Sigmoid colon (tissue), 7 donors: ENCODE measurements around the gene ZNF3. TPM values are rescaled to one million over a fixed set of nuclear protein-coding genes. Genes with fewer than 3 reads are reported as not detected.
A peak's percentile ranks its signal among the peaks of the same experiment; 100 is the strongest.

ENCODE experiments used
- DNase-seq: peaks from one replicate; pipeline ENCODE4 v3.0.0-alpha.2; 2019
- H3K27ac ChIP-seq, 4 donors: fragments of 200-600 bp; sonication (generic); one replicate each; pipeline ENCODE4 v1.5.1; 2016 to 2019; ENCODE audit warnings: mild to moderate bottlenecking in 1 of 4
- H3K27me3 ChIP-seq, 3 donors: fragments of 200-600 bp; sonication (generic); one replicate each; pipeline ENCODE4 v1.5.1; 2019; ENCODE audit warnings: mild to moderate bottlenecking in 1 of 3
- H3K36me3 ChIP-seq, 4 donors: fragments of 200-600 bp; sonication (generic); one replicate each; pipeline ENCODE4 v1.5.1; 2016 to 2019
- H3K4me1 ChIP-seq, 4 donors: fragments of 200-600 bp; sonication (generic); one replicate each; pipeline ENCODE4 v1.5.1; 2017 to 2019
- H3K4me3 ChIP-seq, 4 donors: fragments of 200-600 bp; sonication (generic); one replicate each; pipeline ENCODE4 v1.5.1; 2017 to 2019; ENCODE audit warnings: mild to moderate bottlenecking in 2 of 4, moderate library complexity in 1 of 4
- H3K9me3 ChIP-seq, 4 donors: fragments of 200-600 bp in 3 of 4; sonication (generic) in 3 of 4; one replicate each; pipeline versions ENCODE4 v1.5.1 to v1.6.1; 2013 to 2019
- EP300 ChIP-seq, 4 donors: sonication (generic); formaldehyde crosslinking; IDR thresholded peaks; one replicate each; pipeline ENCODE4 v1.6.1; 2017; ENCODE audit warnings: antibody characterized with exemption in 4 of 4
- POLR2A ChIP-seq, 2 donors: fragments of 450-650 bp; IDR thresholded peaks; one replicate each; pipeline ENCODE4 v1.6.1; 2016; ENCODE audit warnings: antibody characterized with exemption in 2 of 2, mild to moderate bottlenecking in 2 of 2, moderate library complexity in 2 of 2
- POLR2AphosphoS5 ChIP-seq, 4 donors: sonication (generic); formaldehyde crosslinking; IDR thresholded peaks; one replicate each; pipeline ENCODE4 v1.6.1; 2017; ENCODE audit warnings: antibody characterized with exemption in 4 of 4
- WGBS, 2 donors: extraction: QIAGEN DNeasy Blood & Tissue Kit; methylation state at CpG; one replicate each; pipeline ENCODE4 v1.1.7; 2013; 5-methylcytosine and 5-hydroxymethylcytosine counted together
- intact Hi-C: fragments of 100-400 bp; cut with DNase I; formaldehyde crosslinking; loops from one replicate; pipeline ENCODE4 v1.15.1; 2023
- polyA plus RNA-seq, 3 donors: library from polyadenylated mRNA; stranded (reverse); fragments of 200-250 nt; gene quantifications; one replicate each; pipeline ENCODE4 v1.2.3, GENCODE V29; 2013
- total RNA-seq, 4 donors: library from RNA; depleted of rRNA; stranded (reverse); fragments of >200 nt; gene quantifications; one replicate each; pipeline ENCODE4 v1.1.0, GENCODE V29; 2016
- TF ChIP-seq, protein P1 (sequence below), 4 experiments: fragments of 450-650 bp in 3 of 4; fragments of 200-600 bp in 1 of 4; IDR thresholded peaks; one replicate each; pipeline ENCODE4 v1.5.1; 2016 to 2019; ENCODE audit warnings: antibody characterized with exemption in 4 of 4, mild to moderate bottlenecking in 3 of 4, moderate library complexity in 2 of 4
- donor health status: healthy with polysubstance abuse.
- donor health status: Bipolar disorder and iron deficiency.
- donor health status: healthy.

ZNF3 gene
- total and polyA plus RNA-seq, 7 donors, result 17.1 to 28.0 (median 19.2) TPM

DNA sequence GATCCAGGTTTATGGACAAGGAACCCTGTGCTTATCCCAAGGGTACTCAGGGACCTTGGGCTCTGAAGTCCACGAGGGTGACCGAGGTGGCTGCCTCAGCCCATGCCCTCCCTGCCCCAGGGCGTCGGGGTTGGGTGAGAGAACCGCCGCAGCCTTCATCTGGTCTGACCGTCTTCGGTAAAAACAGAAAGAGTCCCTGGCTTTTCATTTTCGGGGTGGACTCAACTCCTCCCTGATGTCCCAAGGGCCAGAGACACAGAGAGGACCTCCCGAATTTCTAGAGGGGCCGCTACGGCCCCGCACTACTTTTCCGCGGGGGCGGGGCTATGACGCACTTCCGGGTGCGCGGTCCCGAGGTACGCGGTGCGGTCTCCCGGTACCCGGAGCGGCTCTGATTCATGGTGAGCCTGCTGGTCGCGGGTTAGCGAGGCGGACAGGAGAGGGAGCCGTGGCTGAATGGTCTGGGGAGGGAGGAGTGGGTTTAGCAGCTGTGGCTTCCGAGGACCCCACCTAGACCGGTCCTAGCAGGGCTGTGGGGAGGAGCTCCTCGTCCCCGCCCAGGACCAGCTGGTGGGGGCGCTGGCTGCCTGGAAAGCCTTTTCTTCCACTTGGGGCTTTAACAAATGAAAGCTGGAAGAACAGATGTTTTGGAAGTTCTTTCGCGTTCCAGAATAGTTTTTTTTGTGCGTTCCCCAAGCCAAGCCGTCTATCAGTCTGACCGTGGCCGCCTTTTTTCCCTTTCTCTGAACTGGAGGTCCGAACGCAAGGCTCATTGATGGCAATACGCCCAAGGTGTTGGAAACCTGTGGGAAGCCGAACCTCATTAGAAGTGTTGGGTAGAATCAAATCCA is 31.9 kb downstream of the ZNF3 start, which contains the start of gene ZSCAN21:
Gene ZSCAN21 (plus strand): TSS at position 334 of the 851 bp plus-strand sequence. CDS start 7,233 bp downstream, outside the sequence.
- H3K4me1 ChIP-seq, result peaks cover 0 to 32% (median 20%) of the 10 kb centered on the region in 4 donors
- H3K36me3 ChIP-seq, result no peaks in the 10 kb centered on the region
- intact Hi-C loops, result loop anchor here (1.0 to 5.0 kb wide), 3 partner anchors 32 to 51 kb away; partner anchors contain the start of genes ZKSCAN1 and ZNF3
- TF ChIP-seq EP300 (IDR thresholded peaks at IDR 0.05) (peak in 2 of 4 donors; percentile 28 to 35), POLR2AphosphoS5 (IDR thresholded peaks at IDR 0.05) (peak; percentile 90 to 97 (median 94)), POLR2A (IDR thresholded peaks at IDR 0.05) (peak; percentile 80 to 85)
- TF ChIP-seq, protein P1, sequence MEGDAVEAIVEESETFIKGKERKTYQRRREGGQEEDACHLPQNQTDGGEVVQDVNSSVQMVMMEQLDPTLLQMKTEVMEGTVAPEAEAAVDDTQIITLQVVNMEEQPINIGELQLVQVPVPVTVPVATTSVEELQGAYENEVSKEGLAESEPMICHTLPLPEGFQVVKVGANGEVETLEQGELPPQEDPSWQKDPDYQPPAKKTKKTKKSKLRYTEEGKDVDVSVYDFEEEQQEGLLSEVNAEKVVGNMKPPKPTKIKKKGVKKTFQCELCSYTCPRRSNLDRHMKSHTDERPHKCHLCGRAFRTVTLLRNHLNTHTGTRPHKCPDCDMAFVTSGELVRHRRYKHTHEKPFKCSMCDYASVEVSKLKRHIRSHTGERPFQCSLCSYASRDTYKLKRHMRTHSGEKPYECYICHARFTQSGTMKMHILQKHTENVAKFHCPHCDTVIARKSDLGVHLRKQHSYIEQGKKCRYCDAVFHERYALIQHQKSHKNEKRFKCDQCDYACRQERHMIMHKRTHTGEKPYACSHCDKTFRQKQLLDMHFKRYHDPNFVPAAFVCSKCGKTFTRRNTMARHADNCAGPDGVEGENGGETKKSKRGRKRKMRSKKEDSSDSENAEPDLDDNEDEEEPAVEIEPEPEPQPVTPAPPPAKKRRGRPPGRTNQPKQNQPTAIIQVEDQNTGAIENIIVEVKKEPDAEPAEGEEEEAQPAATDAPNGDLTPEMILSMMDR (IDR thresholded peaks at IDR 0.05), result no peak
- no peaks in the 10 kb centered on the region for H3K27me3 ChIP-seq
- H3K4me3 ChIP-seq, result peak within 1 kb of the TSS; percentile 65 to 94 (median 90)
- WGBS, 2 donors, result 1% methylated on average over 47 of the region's 47 CpGs
- peak within 1 kb of the TSS; percentile 90 to 98 (median 98) for H3K27ac ChIP-seq
- H3K9me3 ChIP-seq, result no peaks in the 10 kb centered on the region
- peak; percentile 93 for DNase-seq

DNA sequence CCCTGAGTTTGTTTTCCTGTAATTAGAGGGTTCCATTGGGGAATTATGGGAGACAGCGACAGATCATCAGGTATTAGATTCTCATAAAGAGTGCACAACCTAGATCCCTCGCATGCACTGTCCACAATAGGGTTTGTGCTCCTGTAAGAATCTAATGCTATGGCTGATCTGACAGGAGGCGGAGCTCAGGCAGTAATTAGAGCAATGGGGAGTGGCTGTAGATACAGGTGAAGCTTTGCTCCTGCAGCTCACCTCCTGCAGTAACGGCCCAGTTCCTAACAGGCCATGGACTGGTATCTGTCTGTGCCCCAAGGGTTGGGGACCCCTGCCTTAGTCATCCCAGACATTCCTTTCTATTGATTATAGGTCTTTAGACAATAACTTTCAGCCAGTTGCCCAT is 32.8 kb downstream of the ZNF3 start:
- peaks cover 0 to 27% (median 20%) of the 10 kb centered on the region in 4 donors for H3K4me1 ChIP-seq
- WGBS, 2 donors, result 54 to 82% methylated on average over 4 of the region's 4 CpGs
- intact Hi-C loops, result loop anchor here (1.0 kb wide), 2 partner anchors 33 to 52 kb away; partner anchors contain the start of gene ZNF3
- H3K27me3 ChIP-seq, result no peaks in the 10 kb centered on the region
- H3K9me3 ChIP-seq, result no peaks in the 10 kb centered on the region
- no peak overlapping the region for H3K4me3 ChIP-seq
- DNase-seq, result no peak
- H3K36me3 ChIP-seq, result no peaks in the 10 kb centered on the region
- no peak overlapping the region for H3K27ac ChIP-seq
- no peak for TF ChIP-seq POLR2A (IDR thresholded peaks at IDR 0.05)
- TF ChIP-seq POLR2AphosphoS5 (IDR thresholded peaks at IDR 0.05), result no peak
- TF ChIP-seq, protein P1 (IDR thresholded peaks at IDR 0.05), result no peak
- TF ChIP-seq EP300 (IDR thresholded peaks at IDR 0.05), result no peak

DNA sequence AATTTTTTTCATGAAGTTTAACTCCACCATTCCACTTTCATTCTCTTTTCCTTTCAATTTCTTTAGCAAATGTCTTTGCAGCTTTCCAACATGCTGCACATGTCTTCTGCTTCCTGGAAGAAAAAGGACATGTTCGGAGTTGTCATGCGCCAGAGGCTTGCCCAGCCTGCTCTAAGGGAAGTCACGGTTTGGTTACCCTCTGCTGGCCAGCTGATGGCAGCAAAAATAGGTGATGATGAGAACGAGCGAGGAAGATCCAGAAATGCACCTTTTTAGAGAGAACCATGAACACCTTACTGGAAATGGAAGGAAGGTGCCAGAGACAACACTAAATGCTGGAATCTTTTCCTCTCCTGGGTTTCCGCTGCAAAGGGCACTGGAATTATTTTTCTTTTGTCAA is 36.8 kb downstream of the ZNF3 start:
- intact Hi-C loops, result no loop called here
- DNase-seq, result no peak
- TF ChIP-seq EP300 (IDR thresholded peaks at IDR 0.05), result no peak
- TF ChIP-seq, protein P1 (IDR thresholded peaks at IDR 0.05), result no peak
- no peak for TF ChIP-seq POLR2A (IDR thresholded peaks at IDR 0.05)
- no peak for TF ChIP-seq POLR2AphosphoS5 (IDR thresholded peaks at IDR 0.05)

DNA sequence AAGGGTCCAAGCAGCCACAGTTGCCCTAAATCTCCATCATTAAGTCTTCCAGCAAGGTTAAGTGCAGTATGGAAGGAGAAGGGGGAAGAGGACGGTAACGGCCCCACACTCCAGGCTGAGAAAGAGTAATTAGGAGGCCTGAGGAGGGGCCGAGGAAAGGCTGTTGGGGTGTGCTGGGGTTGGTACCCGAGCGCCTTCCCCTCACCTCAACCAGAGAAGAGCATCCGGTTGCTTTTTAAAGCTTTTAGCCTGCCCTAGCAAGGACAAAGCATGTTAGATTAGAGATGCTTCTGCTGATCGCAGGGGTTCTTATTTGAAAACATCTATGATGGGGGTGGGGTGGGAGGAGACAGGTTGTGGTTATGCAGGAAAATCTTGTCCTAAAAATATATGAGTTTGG is 40.9 kb downstream of the ZNF3 start:
- TF ChIP-seq EP300 (IDR thresholded peaks at IDR 0.05) (no peak), POLR2AphosphoS5 (IDR thresholded peaks at IDR 0.05) (no peak), POLR2A (IDR thresholded peaks at IDR 0.05) (no peak)
- TF ChIP-seq, protein P1 (IDR thresholded peaks at IDR 0.05), result no peak
- Histone ChIP-seq H3K27ac (no peak overlapping the region), H3K36me3 (peaks cover 0 to 12% (median 2%) of the 10 kb centered on the region in 4 donors), H3K4me3 (no peak overlapping the region), H3K4me1 (peaks cover 0 to 2% (median 0%) of the 10 kb centered on the region in 4 donors), H3K9me3 (no peaks in the 10 kb centered on the region), H3K27me3 (no peaks in the 10 kb centered on the region)
- DNase-seq, result no peak
- WGBS, 2 donors, result 44 to 81% methylated on average over 7 of the region's 7 CpGs
- intact Hi-C loops, result no loop called here

More for the DNA sequence above, 36.8 kb downstream of the ZNF3 start:
- H3K27me3 ChIP-seq, result no peaks in the 10 kb centered on the region
- no peaks in the 10 kb centered on the region for H3K36me3 ChIP-seq
- H3K27ac ChIP-seq, result no peak overlapping the region
- WGBS, 2 donors, result 23 to 35% methylated on average over 6 of the region's 6 CpGs
- H3K4me3 ChIP-seq, result no peak overlapping the region
- H3K4me1 ChIP-seq, result peaks cover 0 to 4% (median 1%) of the 10 kb centered on the region in 4 donors
- no peaks in the 10 kb centered on the region for H3K9me3 ChIP-seq
